Common myeloid progenitor, CD34-positive (primary cell): ENCODE measurements around the gene SELENOO.

Experiments
- CTCF ChIA-PET: fragments of 350-600 bp; sonication (Branson Sonifier 250); formaldehyde crosslinking; loops from one replicate; lab custom pipeline; 2021; ENCODE audit warnings: antibody characterized with exemption; lab: Charles Lee
- POLR2A ChIA-PET: fragments of 350-600 bp; sonication (Branson Sonifier 250); formaldehyde crosslinking; loops from one replicate; lab custom pipeline; 2021; ENCODE audit warnings: antibody characterized with exemption; lab: Charles Lee
- DNase-seq, 3 donors: peaks; one replicate each; pipeline versions ENCODE4 v3.0.0 to v3.0.0-alpha.2; 2013
- H3K27ac ChIP-seq, 2 experiments: 1 replicate in 1 of 2; 2 replicates in 1 of 2; pipeline ENCODE4 v1.7.0; 2013; ENCODE audit warnings: inconsistent platforms in 2 of 2, low read length in 2 of 2, mild to moderate bottlenecking in 2 of 2, low read depth in 1 of 2, moderate library complexity in 1 of 2; ENCODE audit not compliant: severe bottlenecking in 2 of 2, insufficient read depth in 1 of 2, poor library complexity in 1 of 2
- H3K27me3 ChIP-seq, 5 experiments: replicated peaks in 2 of 5; 1 replicate in 3 of 5; 2 replicates in 2 of 5; pipeline versions ENCODE4 v1.6.1 to v1.7.0; 2013; ENCODE audit warnings: low read length in 4 of 5, mild to moderate bottlenecking in 2 of 5, moderate library complexity in 2 of 5, inconsistent platforms in 1 of 5; ENCODE audit not compliant: insufficient read depth in 5 of 5, control insufficient read depth in 4 of 5
- H3K36me3 ChIP-seq, 4 experiments: 1 replicate in 2 of 4; 2 replicates in 2 of 4; pipeline versions ENCODE4 v1.6.1 to v1.7.0; 2013; ENCODE audit warnings: low read length in 3 of 4, control low read depth in 1 of 4, mild to moderate bottlenecking in 1 of 4; ENCODE audit not compliant: control insufficient read depth in 4 of 4, insufficient read depth in 4 of 4
- H3K4me1 ChIP-seq, 4 experiments: 1 replicate in 3 of 4; 2 replicates in 1 of 4; pipeline versions ENCODE4 v1.6.1 to v1.7.1; 2013; ENCODE audit warnings: low read length in 3 of 4, mild to moderate bottlenecking in 3 of 4, control low read depth in 1 of 4, inconsistent platforms in 1 of 4, moderate library complexity in 1 of 4; ENCODE audit not compliant: control insufficient read depth in 4 of 4, insufficient read depth in 4 of 4; ENCODE audit errors: control extremely low read depth in 1 of 4
- H3K4me3 ChIP-seq, 7 experiments: 1 replicate in 4 of 7; 2 replicates in 3 of 7; pipeline versions ENCODE4 v1.5.1 to v1.7.0; 2013; ENCODE audit warnings: mild to moderate bottlenecking in 7 of 7, low read length in 6 of 7, moderate library complexity in 6 of 7, inconsistent platforms in 2 of 7, low read depth in 2 of 7, control low read depth in 1 of 7; ENCODE audit not compliant: insufficient read depth in 4 of 7, control insufficient read depth in 1 of 7; ENCODE audit errors: extremely low read depth in 1 of 7
- H3K9me3 ChIP-seq, 5 experiments: 1 replicate in 4 of 5; 2 replicates in 1 of 5; pipeline versions ENCODE4 v1.6.1 to v1.7.1; 2013; ENCODE audit warnings: low read length in 4 of 5, mild to moderate bottlenecking in 2 of 5, inconsistent platforms in 1 of 5, low read depth in 1 of 5, moderate library complexity in 1 of 5; ENCODE audit not compliant: control insufficient read depth in 4 of 5, insufficient read depth in 2 of 5; ENCODE audit errors: control extremely low read depth in 1 of 5
- WGBS: methylation state at CpG from one replicate; pipeline ENCODE4 v1.1.5; 2013; ENCODE audit not compliant: insufficient coverage; 5-methylcytosine and 5-hydroxymethylcytosine counted together

Gene SELENOO

DNA sequence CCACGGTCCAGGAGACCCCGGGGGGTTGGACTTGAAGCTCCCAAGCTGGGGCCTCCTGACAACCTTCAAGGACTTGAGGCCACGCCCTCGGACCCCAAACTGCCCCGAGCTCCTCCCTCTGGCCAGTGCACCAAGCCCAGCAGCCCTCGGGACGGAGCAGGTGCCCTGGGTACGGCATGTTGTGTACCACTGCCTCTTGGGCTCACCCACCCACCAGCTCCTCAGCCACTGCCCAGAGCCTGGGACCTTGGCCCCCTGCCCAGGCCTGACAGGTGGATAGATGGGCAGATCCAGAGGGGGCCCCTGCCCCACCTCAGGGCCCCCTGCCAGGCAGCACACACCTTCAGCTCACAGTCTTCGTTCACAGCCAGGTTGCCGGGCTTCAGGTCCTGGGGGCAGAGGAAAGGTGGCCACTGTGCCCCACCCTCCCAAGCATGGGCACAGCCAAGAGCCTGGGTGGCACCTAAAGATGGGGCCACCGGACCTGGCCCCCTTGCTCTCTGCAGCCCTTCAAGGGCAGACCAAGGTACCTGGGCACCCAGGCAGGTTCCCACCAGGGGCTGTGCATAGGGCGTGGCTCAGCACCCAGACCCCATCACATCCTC lies 55.5 kb downstream of the SELENOO start:
- Histone ChIP-seq H3K27ac (no peak overlapping the region), H3K4me3 (no peak overlapping the region), H3K36me3 (peaks cover 0 to 49% (median 19%) of the 10 kb centered on the region in 4 experiments), H3K4me1 (peaks cover 0 to 17% (median 15%) of the 10 kb centered on the region in 4 experiments), H3K9me3 (no peaks in the 10 kb centered on the region), H3K27me3 (no peaks in the 10 kb centered on the region)
- WGBS, result 94% methylated on average over 9 of the region's 12 CpGs
- DNase-seq, result no peak
- CTCF ChIA-PET, result interaction anchor here (0.9 to 1.2 kb wide), 2 partner anchors 20 to 85 kb away, joined by 3 to 4 read pairs; no protein-coding TSS in a partner anchor
- POLR2A ChIA-PET, result no interaction called here

DNA sequence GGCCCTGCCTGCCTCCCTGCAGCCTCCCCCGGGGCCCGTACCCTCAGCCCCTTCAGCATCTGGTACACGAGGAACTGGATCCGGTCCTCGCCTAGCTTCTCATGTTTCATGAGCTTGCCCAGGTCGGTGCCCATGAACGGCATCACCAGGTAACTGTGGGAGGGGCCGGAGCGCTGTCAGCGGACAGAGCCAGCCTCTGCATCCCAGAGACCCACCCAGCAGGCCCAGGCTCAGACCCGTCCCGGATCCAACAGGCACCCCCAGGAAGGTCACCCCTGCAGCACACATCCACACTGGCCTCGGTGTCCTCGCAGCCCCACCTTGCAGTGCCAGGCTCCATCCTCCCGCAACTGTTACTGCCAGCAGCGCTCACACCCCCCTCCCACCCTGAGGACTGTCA lies 56.2 kb downstream of the SELENOO start:
- peaks cover 0 to 13% (median 11%) of the 10 kb centered on the region in 4 experiments for H3K4me1 ChIP-seq
- no peaks in the 10 kb centered on the region for H3K27me3 ChIP-seq
- DNase-seq, result no peak
- peaks cover 0 to 49% (median 19%) of the 10 kb centered on the region in 4 experiments for H3K36me3 ChIP-seq
- ChIA-PET CTCF (no interaction called here), POLR2A (no interaction called here)
- no peak overlapping the region for H3K27ac ChIP-seq
- over 99% methylated on average over 14 of the region's 16 CpGs for WGBS
- no peaks in the 10 kb centered on the region for H3K9me3 ChIP-seq
- no peak overlapping the region for H3K4me3 ChIP-seq

DNA sequence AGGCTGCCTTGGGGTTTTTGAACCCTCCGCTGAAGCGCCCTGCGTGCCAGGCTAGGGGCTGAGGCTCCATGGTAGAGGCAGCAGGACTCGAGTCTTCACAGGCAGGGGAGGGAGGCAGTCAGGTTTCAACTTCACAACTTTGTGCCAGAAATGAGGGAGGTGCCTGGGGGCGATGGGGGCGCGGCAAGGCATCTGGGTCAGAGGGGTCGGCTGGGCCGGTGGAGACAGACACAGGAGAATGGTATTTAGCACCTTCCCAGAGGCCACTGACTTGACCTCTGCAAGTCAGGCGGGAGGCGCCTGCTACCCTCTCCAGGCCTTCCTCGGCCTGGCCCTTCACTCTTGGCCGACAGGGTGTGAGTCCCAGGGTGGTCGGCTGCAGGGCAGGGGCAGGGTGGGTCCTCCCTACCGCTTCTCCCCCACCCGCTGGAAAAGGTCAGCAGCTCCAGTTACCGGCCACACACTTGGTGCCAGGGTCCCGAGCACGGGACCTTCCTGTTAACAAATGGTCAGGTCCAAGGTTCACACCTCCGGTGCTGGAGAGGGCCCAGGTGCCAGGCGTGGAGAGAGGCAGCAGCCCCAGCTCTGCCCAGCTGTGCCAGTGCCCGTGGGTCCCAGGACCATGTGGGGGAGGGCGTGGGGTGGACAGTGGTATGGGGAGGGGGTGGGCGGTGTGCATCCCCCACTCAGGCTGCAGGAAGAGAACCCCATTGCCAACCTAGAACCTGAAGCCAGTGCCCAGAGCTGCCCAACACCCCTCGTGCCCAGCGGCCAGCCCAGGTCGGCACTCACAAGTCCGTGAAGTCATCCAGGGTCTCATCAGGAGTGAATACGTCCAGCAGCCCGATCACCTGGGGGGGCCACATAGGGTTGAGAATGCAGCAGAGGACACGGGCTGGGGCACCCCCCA lies 56.9 kb downstream of the SELENOO start:
- H3K27me3 ChIP-seq, result no peaks in the 10 kb centered on the region

DNA sequence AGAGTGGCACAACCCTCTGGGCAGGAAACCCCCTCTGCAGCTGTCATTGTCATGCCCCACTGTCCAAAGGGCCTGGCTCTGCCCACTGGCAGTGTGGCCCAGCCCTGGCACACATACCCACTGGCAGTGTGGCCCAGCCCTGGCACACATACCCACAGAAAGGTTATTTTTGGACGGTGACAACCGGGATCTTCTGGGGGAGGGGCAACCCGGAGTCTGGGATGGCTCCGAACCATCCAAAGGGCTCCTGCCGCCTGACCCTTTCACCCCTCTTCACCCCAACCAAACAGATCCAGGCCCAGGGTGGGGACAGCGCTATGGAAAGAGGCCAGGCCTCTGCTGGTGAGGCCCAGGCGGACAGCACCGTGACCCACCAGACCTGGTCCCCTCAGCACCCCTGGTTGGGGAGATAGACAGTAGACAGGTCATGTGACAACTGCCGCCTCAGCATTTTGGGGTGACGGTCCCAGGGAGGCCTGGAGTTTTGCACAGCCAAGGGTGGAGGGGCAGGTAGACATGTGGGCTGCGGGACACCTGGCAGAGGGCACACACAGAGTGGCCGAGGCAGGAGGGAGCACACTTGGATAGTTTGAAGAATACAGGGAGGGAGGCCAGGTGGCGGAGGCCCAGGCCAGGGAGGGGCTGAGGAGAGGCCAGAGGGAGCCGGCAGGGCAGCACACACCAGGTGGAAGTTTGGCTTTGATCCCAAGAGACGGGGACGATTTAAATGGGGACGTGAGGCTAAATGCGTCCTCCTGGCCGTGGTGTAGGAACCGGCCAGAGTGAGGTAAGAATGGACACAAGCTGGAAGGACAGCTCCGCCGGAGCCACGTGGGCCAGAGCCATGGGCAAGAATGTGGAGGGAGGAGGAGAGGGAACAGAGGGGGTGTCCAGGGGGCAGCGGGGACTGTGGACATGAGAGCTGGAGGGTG lies 57.8 kb downstream of the SELENOO start:
- Histone ChIP-seq H3K9me3 (no peaks in the 10 kb centered on the region), H3K27ac (no peak overlapping the region), H3K4me3 (no peak overlapping the region), H3K36me3 (peaks cover 0 to 41% (median 19%) of the 10 kb centered on the region in 4 experiments), H3K4me1 (peaks cover 0 to 26% (median 24%) of the 10 kb centered on the region in 4 experiments), H3K27me3 (no peaks in the 10 kb centered on the region)
- CTCF ChIA-PET, result no interaction called here
- WGBS, result 98% methylated on average over 18 of the region's 24 CpGs
- POLR2A ChIA-PET, result no interaction called here
- DNase-seq, result no peak

More for the DNA sequence above, 56.9 kb downstream of the SELENOO start:
- Histone ChIP-seq H3K36me3 (peaks cover 0 to 46% (median 19%) of the 10 kb centered on the region in 4 experiments), H3K4me1 (peaks cover 0 to 19% (median 17%) of the 10 kb centered on the region in 4 experiments), H3K9me3 (no peaks in the 10 kb centered on the region), H3K4me3 (no peak overlapping the region), H3K27ac (no peak overlapping the region)
- ChIA-PET POLR2A (no interaction called here), CTCF (no interaction called here)
- WGBS, result 93% methylated on average over 27 of the region's 31 CpGs
- no peak for DNase-seq

DNA sequence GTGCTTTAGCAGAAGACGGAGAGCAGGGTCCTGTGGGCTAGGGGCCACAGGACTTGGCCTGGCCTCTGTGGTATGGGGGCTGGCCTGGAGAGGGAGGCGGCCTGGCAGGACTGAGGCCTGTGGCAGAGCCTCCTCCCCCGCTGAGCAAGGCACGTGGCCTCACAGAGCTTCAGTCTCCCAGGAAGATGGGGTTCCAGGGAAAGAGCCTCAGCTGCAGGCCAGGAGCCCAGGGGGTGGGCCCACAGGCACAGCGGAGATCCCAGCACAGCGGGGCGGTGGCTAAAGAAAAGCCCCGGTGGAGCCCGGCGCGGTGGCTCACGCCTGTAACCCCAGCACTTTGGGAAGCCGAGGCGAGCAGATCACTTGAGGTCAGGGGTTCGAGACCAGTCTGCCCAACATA lies 58.5 kb downstream of the SELENOO start:
- CTCF ChIA-PET, result no interaction called here
- peaks cover 0 to 41% (median 17%) of the 10 kb centered on the region in 4 experiments for H3K36me3 ChIP-seq
- H3K9me3 ChIP-seq, result no peaks in the 10 kb centered on the region
- no peak overlapping the region for H3K27ac ChIP-seq
- 97% methylated on average over 13 of the region's 15 CpGs for WGBS
- DNase-seq, result no peak
- H3K4me3 ChIP-seq, result no peak overlapping the region
- POLR2A ChIA-PET, result no interaction called here
- H3K27me3 ChIP-seq, result no peaks in the 10 kb centered on the region
- H3K4me1 ChIP-seq, result peaks cover 0 to 26% (median 24%) of the 10 kb centered on the region in 4 experiments

DNA sequence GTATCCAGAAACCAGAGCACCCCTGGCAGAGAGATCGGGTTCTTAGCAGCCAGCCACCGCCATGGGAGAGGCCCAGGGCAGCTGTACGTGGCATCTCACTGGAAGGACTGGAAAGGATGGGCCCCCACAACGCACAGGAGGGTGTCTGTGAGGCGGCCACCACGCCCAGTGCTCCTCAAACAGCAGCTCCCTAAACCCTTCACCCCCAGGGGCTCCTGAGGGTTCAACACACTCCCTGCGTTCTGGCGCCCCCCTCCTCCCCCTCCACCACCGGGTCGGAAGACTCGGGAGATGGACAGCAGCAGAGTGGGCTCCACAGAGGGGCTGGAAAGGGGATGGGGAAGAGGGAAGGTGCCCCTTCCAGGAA lies 59.6 kb downstream of the SELENOO start:
- no peak overlapping the region for H3K27ac ChIP-seq
- peaks cover 0 to 38% (median 13%) of the 10 kb centered on the region in 4 experiments for H3K36me3 ChIP-seq
- H3K27me3 ChIP-seq, result no peaks in the 10 kb centered on the region
- ChIA-PET CTCF (interaction anchor here (1.1 kb wide), 1 partner anchor 8 kb away, joined by 5 read pairs; no protein-coding TSS in a partner anchor), POLR2A (no interaction called here)
- WGBS, result 50% methylated on average over 4 of the region's 11 CpGs
- no peak for DNase-seq
- no peaks in the 10 kb centered on the region for H3K9me3 ChIP-seq
- peaks cover 0 to 26% (median 24%) of the 10 kb centered on the region in 4 experiments for H3K4me1 ChIP-seq
- peak overlapping the region in 4 of 7 experiments; percentile 61 to 72 (median 64) for H3K4me3 ChIP-seq
